K562 (cell line): ENCODE measurements around the gene CYP4B1. TPM values are rescaled to one million over a fixed set of nuclear protein-coding genes. Genes with fewer than 3 reads are reported as not detected.
A peak's percentile ranks its signal among the peaks of the same experiment; 100 is the strongest.

Experiments
- ATAC-seq: fragments of 200-7000 bp; cut with Tn5 transposase; 3 replicates; pipeline ENCODE4 v1.9.1; 2020; ENCODE audit warnings: moderate library complexity
- BruUV-seq: library from RNA; stranded (reverse); fragments of 400-500 nt; replicated peaks from 2 replicates; lab custom pipeline; 2021; lab: Mats Ljungman, UMichigan
- CTCF ChIA-PET: fragments of 300-600 bp; formaldehyde crosslinking; extraction: SDS; loops from one replicate; lab custom pipeline; 2021; ENCODE audit warnings: low intra/inter-chr PET ratio; lab: Yijun Ruan, JAX
- POLR2A ChIA-PET: fragments of 300-600, 350-650 bp; sonication (Branson Sonifier 250); formaldehyde crosslinking; extraction: SDS; loops from one replicate; lab custom pipeline; 2021; ENCODE audit warnings: antibody characterized with exemption, inconsistent platforms; lab: Yijun Ruan, JAX
- DNase-seq, 4 experiments: peaks; one replicate each; pipeline versions ENCODE4 v3.0.0 to v3.0.0-alpha.2; 2011 to 2018; ENCODE audit warnings: low spot score in 3 of 4, mixed read lengths in 3 of 4; ENCODE audit errors: extremely low read depth in 1 of 4
- FAIRE-seq: peaks from 2 replicates; lab custom pipeline; 2011; peaks lifted over from hg19 to GRCh38; lab: Jason Lieb, UNC
- H2AFZ ChIP-seq: 2 replicates; pipeline ENCODE4 v1.6.0; 2011; ENCODE audit warnings: low read depth, low read length, control low read depth, inconsistent platforms
- H3K27ac ChIP-seq: fragments of 200-600 bp; 3 replicates; pipeline ENCODE4 v1.8.0; 2011; ENCODE audit warnings: low read depth, mild to moderate bottlenecking, control low read depth, inconsistent platforms, low read length, moderate library complexity, mixed read lengths; ENCODE audit errors: extremely low read depth
- H3K27me3 ChIP-seq, 2 experiments: fragments of 300-600 bp in 1 of 2; 2 replicates in 1 of 2; 3 replicates in 1 of 2; pipeline versions ENCODE4 v1.6.0 to v1.8.0; 2011; ENCODE audit warnings: inconsistent platforms in 2 of 2, low read length in 2 of 2, mild to moderate bottlenecking in 1 of 2, mixed read lengths in 1 of 2, moderate library complexity in 1 of 2; ENCODE audit not compliant: control insufficient read depth in 2 of 2, insufficient read depth in 2 of 2
- H3K36me3 ChIP-seq: fragments of 300-600 bp; 3 replicates; pipeline ENCODE4 v1.8.0; 2011; ENCODE audit warnings: mild to moderate bottlenecking, low read length, inconsistent platforms; ENCODE audit not compliant: control insufficient read depth, insufficient read depth
- H3K4me1 ChIP-seq, 2 experiments: fragments of 200-600 bp in 1 of 2; replicated peaks in 1 of 2; 2 replicates in 1 of 2; 3 replicates in 1 of 2; pipeline versions ENCODE4 v1.5.1 to v1.8.0; 2011; ENCODE audit warnings: inconsistent platforms in 2 of 2, low read length in 2 of 2, mild to moderate bottlenecking in 1 of 2, mixed read lengths in 1 of 2, moderate library complexity in 1 of 2; ENCODE audit not compliant: control insufficient read depth in 2 of 2, insufficient read depth in 2 of 2
- H3K4me2 ChIP-seq: 2 replicates; pipeline ENCODE4 v1.6.1; 2011; ENCODE audit warnings: low read length, control low read depth, inconsistent platforms, mixed read lengths; ENCODE audit not compliant: insufficient read depth
- H3K4me3 ChIP-seq: fragments of 200-600 bp; sonication (generic), shearing (Covaris generic); 2 replicates; pipeline ENCODE4 v1.5.1; 2016; ENCODE audit warnings: control low read depth, inconsistent platforms
- H3K79me2 ChIP-seq: fragments of 200-600 bp; 3 replicates; pipeline ENCODE4 v1.8.0; 2011; ENCODE audit warnings: low read length, inconsistent platforms; ENCODE audit not compliant: control insufficient read depth, insufficient read depth
- H3K9ac ChIP-seq, 2 experiments: 2 replicates each; pipeline versions ENCODE4 v1.6.0 to v1.6.1; 2011; ENCODE audit warnings: low read depth in 2 of 2, low read length in 2 of 2, control low read depth in 1 of 2, inconsistent platforms in 1 of 2, mild to moderate bottlenecking in 1 of 2, mixed read lengths in 1 of 2; ENCODE audit not compliant: insufficient read depth in 1 of 2
- H3K9me1 ChIP-seq: one replicate; pipeline ENCODE4 v1.6.0; 2011; ENCODE audit warnings: inconsistent platforms, mild to moderate bottlenecking, low read length, moderate library complexity; ENCODE audit not compliant: control insufficient read depth, insufficient read depth
- H3K9me3 ChIP-seq: replicated peaks from 2 replicates; pipeline ENCODE4 v1.5.1; 2011; ENCODE audit warnings: low read depth, low read length, inconsistent platforms; ENCODE audit not compliant: control insufficient read depth, insufficient read depth
- H4K20me1 ChIP-seq: replicated peaks from 2 replicates; pipeline ENCODE4 v1.6.1; 2011; ENCODE audit warnings: low read length, inconsistent platforms, mixed read lengths; ENCODE audit not compliant: control insufficient read depth, insufficient read depth
- ARID1B ChIP-seq: fragments of 450-650 bp; IDR thresholded peaks from 2 replicates; pipeline ENCODE4 v1.6.1; 2016; ENCODE audit warnings: antibody characterized with exemption, mild to moderate bottlenecking, inconsistent platforms
- C11orf30 ChIP-seq: fragments of 450-650 bp; IDR thresholded peaks from 2 replicates; pipeline ENCODE4 v1.6.1; 2016; ENCODE audit warnings: low read depth, mild to moderate bottlenecking
- KDM1A ChIP-seq, 2 experiments: fragments of 450-650 bp; IDR thresholded peaks; 2 replicates each; pipeline ENCODE4 v1.6.1; 2016; ENCODE audit warnings: mild to moderate bottlenecking in 2 of 2
- MAFF ChIP-seq: IDR thresholded peaks from 2 replicates; pipeline ENCODE4 v1.6.1; 2012; ENCODE audit warnings: low read length, improper control_type of control experiment
- MAFG ChIP-seq: fragments of 450-650 bp; conservative IDR thresholded peaks from 2 replicates; pipeline ENCODE4 v1.6.1; 2016; ENCODE audit warnings: missing genetic modification characterization, missing compliant biosample characterization
- NFE2L1 ChIP-seq: fragments of 450-650 bp; IDR thresholded peaks from 2 replicates; pipeline ENCODE4 v1.6.1; 2016; ENCODE audit warnings: missing genetic modification characterization, low read depth, mild to moderate bottlenecking, missing compliant biosample characterization, moderate library complexity, borderline replicate concordance
- RBFOX2 ChIP-seq: fragments of 200-400 bp; formaldehyde crosslinking; IDR thresholded peaks from 2 replicates; pipeline ENCODE4 v1.6.1; 2017; ENCODE audit warnings: low read depth, mild to moderate bottlenecking, low read length, moderate library complexity
- TAF9B ChIP-seq: fragments of 450-650 bp; IDR thresholded peaks from 2 replicates; pipeline ENCODE4 v1.6.1; 2018; ENCODE audit warnings: mild to moderate bottlenecking; ENCODE audit not compliant: partially characterized antibody
- U2AF2 ChIP-seq: fragments of 200-400 bp; formaldehyde crosslinking; optimal IDR thresholded peaks from 2 replicates; pipeline ENCODE3; 2017; ENCODE audit warnings: low read depth, mild to moderate bottlenecking, low read length
- ZC3H4 ChIP-seq: sonication (generic); formaldehyde crosslinking; IDR thresholded peaks from 2 replicates; pipeline ENCODE4 v1.9.0; 2021; ENCODE audit warnings: missing genetic modification reagents, borderline replicate concordance
- ZNF253 ChIP-seq: fragments of 250-450 bp; sonication (Bioruptor Pico); conservative IDR thresholded peaks from 2 replicates; pipeline ENCODE4 v1.6.1; 2021; ENCODE audit warnings: mild to moderate bottlenecking
- ZNF316 ChIP-seq: fragments of 450-650 bp; IDR thresholded peaks from 2 replicates; pipeline ENCODE4 v1.6.1; 2016
- ZNF507 ChIP-seq: conservative IDR thresholded peaks from 2 replicates; pipeline ENCODE4 v1.6.1; 2017; ENCODE audit warnings: missing genetic modification characterization, missing compliant biosample characterization
- WGBS: fragments of 100-300 bp; shearing (Covaris generic); methylation state at CpG from one replicate; pipeline ENCODE4 v1.1.6; 2016; ENCODE audit warnings: low coverage, mixed read lengths; ENCODE audit not compliant: insufficient coverage; ENCODE audit errors: missing lambda C conversion rate; 5-methylcytosine and 5-hydroxymethylcytosine counted together
- in situ Hi-C: fragments of 300-500 bp; cut with MboI; formaldehyde crosslinking; loops from 4 replicates; pipeline ENCODE4 v1.15.0; 2018; ENCODE audit warnings: inconsistent platforms, mixed read lengths
- intact Hi-C: fragments of 100-400 bp; cut with micrococcal nuclease; formaldehyde crosslinking; loops from 2 replicates; pipeline ENCODE4 v1.14.2; 2022
- polyA plus RNA-seq, 8 experiments: library from polyadenylated mRNA; depleted of rRNA in 4 of 8; stranded (reverse) in 5 of 8; unstranded in 3 of 8; fragments of >200 nt; fragmentation: Nextera tagmentation in 2 of 8; fragmentation: Illumina TruSeq in 1 of 8; extraction: Ambion mirVana in 2 of 8; extraction: Trizol in 1 of 8; gene quantifications; 2 replicates each; pipeline versions ENCODE4 v1.2.1 to v1.2.3, GENCODE V29; 2011 to 2014; ENCODE audit warnings: inconsistent platforms in 1 of 8, missing spikeins in 1 of 8
- total RNA-seq, 7 experiments: library from RNA; depleted of rRNA in 6 of 7; stranded (reverse); fragments of >200 nt in 6 of 7; fragmentation: Illumina TruSeq in 2 of 7; extraction: Trizol in 2 of 7; gene quantifications; 2 replicates each; pipeline versions ENCODE4 v1.2.1 to v1.2.3, GENCODE V29; 2011 to 2021; ENCODE audit warnings: low replicate concordance in 1 of 7
- TF ChIP-seq, protein P1 (sequence below): IDR thresholded peaks from 3 replicates; pipeline ENCODE4 v1.6.1; 2011; ENCODE audit warnings: borderline replicate concordance, mild to moderate bottlenecking; ENCODE audit not compliant: insufficient read length, insufficient read depth
- TF ChIP-seq, protein P2 (sequence below): IDR thresholded peaks from 2 replicates; pipeline ENCODE4 v1.6.1; 2014; ENCODE audit warnings: antibody characterized with exemption

The CYP4B1 gene
- total and polyA plus RNA-seq, 9 of the 15 experiments (the other 6 are each of a cell fraction or from before 2014, with no cell fraction given) = 0.69 TPM; not detected in 8

DNA sequence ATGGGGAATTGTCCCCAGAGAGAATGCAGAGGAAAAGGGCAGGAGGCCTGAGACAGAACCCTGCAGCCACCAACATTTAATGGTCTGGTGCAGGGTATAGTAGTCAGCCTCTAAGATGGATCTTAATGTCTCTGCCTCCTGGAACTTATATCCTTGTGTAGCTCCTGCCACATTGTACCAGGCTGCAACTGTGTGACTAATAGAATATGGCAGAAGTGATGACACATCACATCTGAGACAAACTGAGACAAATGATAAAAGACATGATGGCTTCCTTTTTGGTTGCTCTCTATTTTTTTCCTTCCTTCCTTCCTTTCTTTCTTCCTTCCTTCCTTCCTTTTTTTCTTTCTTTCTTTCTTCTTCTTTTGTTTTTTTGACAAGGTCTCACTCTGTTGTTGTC is 37.1 kb upstream of the CYP4B1 start:
- no peaks in the 10 kb centered on the region for H3K4me1 ChIP-seq
- no peak for ATAC-seq
- no peaks in the 10 kb centered on the region for H3K79me2 ChIP-seq
- BruUV-seq = no TSS peak
- H3K36me3 ChIP-seq = no peaks in the 10 kb centered on the region
- H3K9ac ChIP-seq = no peak overlapping the region
- H3K27me3 ChIP-seq = no peaks in the 10 kb centered on the region; a peak in 1 of 5 replicates
- DNase-seq = no peak
- H3K9me3 ChIP-seq = no peaks in the 10 kb centered on the region
- intact Hi-C loops (no loop called here), in situ Hi-C loops (no loop called here)
- no peak overlapping the region for H2AFZ ChIP-seq
- H4K20me1 ChIP-seq = no peaks in the 10 kb centered on the region
- no peak overlapping the region for H3K4me3 ChIP-seq
- TF ChIP-seq MAFG (tag) = peak; percentile 57
- no peak for TF ChIP-seq ZC3H4 (CRISPR knock-in tag)
- TF ChIP-seq RBFOX2 = no peak
- peak; percentile 58; the same call in 1 of the 2 replicates for TF ChIP-seq C11orf30
- TF ChIP-seq TAF9B = no peak
- TF ChIP-seq ZNF316 = peak; percentile 83
- TF ChIP-seq MAFF = 0 out of 2 replicates have a peak, but pooled peaks have one; percentile 5
- no peak for TF ChIP-seq ARID1B
- ChIA-PET CTCF (no interaction called here), POLR2A (interaction anchor here (0.5 kb wide), 1 partner anchor 66 kb away, joined by 3 read pairs; no protein-coding TSS in a partner anchor)
- no peak for FAIRE-seq
- H3K9me1 ChIP-seq = no peaks in the 10 kb centered on the region
- no peak overlapping the region for H3K27ac ChIP-seq
- H3K4me2 ChIP-seq = no peak overlapping the region

DNA sequence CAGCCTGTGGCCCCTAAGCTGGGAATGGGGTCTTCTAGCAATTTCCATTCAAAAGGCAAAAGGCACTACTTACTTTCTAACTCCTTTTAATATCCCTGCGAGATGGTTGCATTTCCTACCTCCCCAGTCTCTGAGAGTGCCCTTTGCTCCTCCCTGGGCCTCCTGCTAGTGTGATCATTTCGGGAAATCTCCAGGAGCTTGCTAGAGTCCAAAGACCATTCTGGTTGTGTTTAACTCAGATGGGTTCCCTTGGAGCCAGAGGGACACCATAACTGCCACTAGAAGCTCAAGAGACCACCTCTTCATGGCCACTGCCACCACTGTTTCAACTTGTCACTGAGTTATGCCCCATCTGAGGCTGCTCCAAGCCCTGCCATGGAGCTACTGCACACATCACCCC is 34.4 kb upstream of the CYP4B1 start:
- no peak for ATAC-seq
- Histone ChIP-seq H3K27ac (no peak overlapping the region), H3K27me3 (no peaks in the 10 kb centered on the region), H3K9ac (no peak overlapping the region), H4K20me1 (no peaks in the 10 kb centered on the region), H3K4me3 (no peak overlapping the region), H2AFZ (no peak overlapping the region), H3K9me1 (no peaks in the 10 kb centered on the region), H3K36me3 (no peaks in the 10 kb centered on the region), H3K79me2 (no peaks in the 10 kb centered on the region), H3K9me3 (no peaks in the 10 kb centered on the region), H3K4me1 (no peaks in the 10 kb centered on the region), H3K4me2 (no peak overlapping the region)
- WGBS = 0% methylated on average over 2 of the region's 2 CpGs
- intact Hi-C loops (no loop called here), in situ Hi-C loops (no loop called here)
- no peak for TF ChIP-seq NFE2L1 (tag)
- TF ChIP-seq, protein P1, sequence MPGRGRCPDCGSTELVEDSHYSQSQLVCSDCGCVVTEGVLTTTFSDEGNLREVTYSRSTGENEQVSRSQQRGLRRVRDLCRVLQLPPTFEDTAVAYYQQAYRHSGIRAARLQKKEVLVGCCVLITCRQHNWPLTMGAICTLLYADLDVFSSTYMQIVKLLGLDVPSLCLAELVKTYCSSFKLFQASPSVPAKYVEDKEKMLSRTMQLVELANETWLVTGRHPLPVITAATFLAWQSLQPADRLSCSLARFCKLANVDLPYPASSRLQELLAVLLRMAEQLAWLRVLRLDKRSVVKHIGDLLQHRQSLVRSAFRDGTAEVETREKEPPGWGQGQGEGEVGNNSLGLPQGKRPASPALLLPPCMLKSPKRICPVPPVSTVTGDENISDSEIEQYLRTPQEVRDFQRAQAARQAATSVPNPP = no peak
- TF ChIP-seq ZNF507 (tag) = no peak
- no peak for TF ChIP-seq KDM1A (IDR thresholded peaks at IDR 0.05)
- TF ChIP-seq U2AF2 = no peak
- TF ChIP-seq, protein P2, sequence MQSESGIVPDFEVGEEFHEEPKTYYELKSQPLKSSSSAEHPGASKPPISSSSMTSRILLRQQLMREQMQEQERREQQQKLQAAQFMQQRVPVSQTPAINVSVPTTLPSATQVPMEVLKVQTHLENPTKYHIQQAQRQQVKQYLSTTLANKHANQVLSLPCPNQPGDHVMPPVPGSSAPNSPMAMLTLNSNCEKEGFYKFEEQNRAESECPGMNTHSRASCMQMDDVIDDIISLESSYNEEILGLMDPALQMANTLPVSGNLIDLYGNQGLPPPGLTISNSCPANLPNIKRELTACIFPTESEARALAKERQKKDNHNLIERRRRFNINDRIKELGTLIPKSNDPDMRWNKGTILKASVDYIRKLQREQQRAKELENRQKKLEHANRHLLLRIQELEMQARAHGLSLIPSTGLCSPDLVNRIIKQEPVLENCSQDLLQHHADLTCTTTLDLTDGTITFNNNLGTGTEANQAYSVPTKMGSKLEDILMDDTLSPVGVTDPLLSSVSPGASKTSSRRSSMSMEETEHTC = no peak
- no peak for TF ChIP-seq ZNF253 (CRISPR knock-in tag)
- no peak for DNase-seq
- BruUV-seq = no TSS peak
- POLR2A ChIA-PET = interaction anchor here (0.8 to 1.3 kb wide), 2 partner anchors 19 to 90 kb away, joined by 3 to 4 read pairs; no protein-coding TSS in a partner anchor
- CTCF ChIA-PET = no interaction called here
- no peak for FAIRE-seq
